H9 (cell line): ENCODE results near the gene FALEC. TPM values are rescaled to one million over a fixed set of nuclear protein-coding genes. Genes with fewer than 3 reads are reported as not detected.

ENCODE experiments used
- DNase-seq: peaks from one replicate; pipeline ENCODE4 v3.0.0-alpha.2; 2017
- H2AFZ ChIP-seq: one replicate; pipeline ENCODE4 v1.6.1; 2013; ENCODE audit warnings: mild to moderate bottlenecking, low read length, control low read depth, moderate library complexity
- H2AK5ac ChIP-seq: 2 replicates; pipeline ENCODE4 v1.6.1; 2013; ENCODE audit warnings: low read length, control low read depth, mixed read lengths; ENCODE audit not compliant: insufficient read length
- H2BK120ac ChIP-seq: one replicate; pipeline ENCODE4 v1.6.1; 2013; ENCODE audit warnings: low read depth, mild to moderate bottlenecking, low read length, control low read depth, inconsistent platforms; ENCODE audit not compliant: poor library complexity, severe bottlenecking
- H2BK12ac ChIP-seq: 2 replicates; pipeline ENCODE4 v1.6.1; 2013; ENCODE audit warnings: low read length, control low read depth, mixed read lengths, low read depth; ENCODE audit not compliant: insufficient read length
- H2BK15ac ChIP-seq: 2 replicates; pipeline ENCODE4 v1.6.1; 2013; ENCODE audit warnings: low read depth, low read length, control low read depth
- H2BK20ac ChIP-seq: one replicate; pipeline ENCODE4 v1.6.1; 2013; ENCODE audit warnings: low read depth, mild to moderate bottlenecking, low read length, control low read depth, inconsistent platforms; ENCODE audit not compliant: poor library complexity, severe bottlenecking
- H2BK5ac ChIP-seq: 2 replicates; pipeline ENCODE4 v1.6.1; 2013; ENCODE audit warnings: low read length, control low read depth, mixed read lengths; ENCODE audit not compliant: insufficient read length
- H3K14ac ChIP-seq: 2 replicates; pipeline ENCODE4 v1.6.1; 2013; ENCODE audit warnings: low read length, control low read depth; ENCODE audit not compliant: insufficient read depth
- H3K18ac ChIP-seq: 2 replicates; pipeline ENCODE4 v1.6.1; 2013; ENCODE audit warnings: low read depth, mild to moderate bottlenecking, mixed read lengths, low read length, control low read depth; ENCODE audit not compliant: insufficient read length
- H3K23ac ChIP-seq: 2 replicates; pipeline ENCODE4 v1.6.1; 2013; ENCODE audit warnings: low read length, control low read depth, mixed read lengths, low read depth; ENCODE audit not compliant: insufficient read length
- H3K23me2 ChIP-seq: 2 replicates; pipeline ENCODE4 v1.6.1; 2013; ENCODE audit warnings: low read depth, mild to moderate bottlenecking, mixed read lengths, low read length, control low read depth; ENCODE audit not compliant: insufficient read length, poor library complexity, severe bottlenecking
- H3K27ac ChIP-seq: 2 replicates; pipeline ENCODE4 v1.5.1; 2013; ENCODE audit warnings: low read length, control low read depth, mixed read lengths, low read depth; ENCODE audit not compliant: insufficient read length
- H3K27me3 ChIP-seq: 2 replicates; pipeline ENCODE4 v1.6.1; 2013; ENCODE audit warnings: low read length, control low read depth, inconsistent platforms; ENCODE audit not compliant: insufficient read depth
- H3K4ac ChIP-seq: 2 replicates; pipeline ENCODE4 v1.6.1; 2013; ENCODE audit warnings: low read depth, mild to moderate bottlenecking, control low read depth, inconsistent platforms, low read length, moderate library complexity
- H3K4me1 ChIP-seq: 2 replicates; pipeline ENCODE4 v1.6.1; 2013; ENCODE audit warnings: low read length, control low read depth, inconsistent platforms; ENCODE audit not compliant: insufficient read depth
- H3K4me2 ChIP-seq: 2 replicates; pipeline ENCODE4 v1.6.1; 2013; ENCODE audit warnings: low read length, control low read depth, mixed read lengths; ENCODE audit not compliant: insufficient read length, insufficient read depth
- H3K56ac ChIP-seq: 2 replicates; pipeline ENCODE4 v1.6.1; 2013; ENCODE audit warnings: low read depth, mild to moderate bottlenecking, mixed read lengths, low read length, control low read depth; ENCODE audit not compliant: insufficient read length
- H3K79me1 ChIP-seq: 2 replicates; pipeline ENCODE4 v1.6.1; 2013; ENCODE audit warnings: low read depth, mild to moderate bottlenecking, moderate library complexity, low read length, control low read depth, inconsistent platforms; ENCODE audit not compliant: insufficient read depth, poor library complexity, severe bottlenecking
- H3K79me2 ChIP-seq: 2 replicates; pipeline ENCODE4 v1.6.1; 2013; ENCODE audit warnings: low read length, control low read depth, inconsistent platforms; ENCODE audit not compliant: insufficient read depth
- H3K9ac ChIP-seq: 2 replicates; pipeline ENCODE4 v1.6.1; 2013; ENCODE audit warnings: low read length, control low read depth, mixed read lengths; ENCODE audit not compliant: insufficient read length; ENCODE audit errors: extremely low read depth
- H3K9me3 ChIP-seq: one replicate; pipeline ENCODE4 v1.6.1; 2013; ENCODE audit warnings: low read depth, low read length, inconsistent platforms; ENCODE audit not compliant: control insufficient read depth
- H3T11ph ChIP-seq: one replicate; pipeline ENCODE4 v1.6.1; 2013; ENCODE audit warnings: mild to moderate bottlenecking, low read length, control low read depth, inconsistent platforms
- H4K20me1 ChIP-seq: one replicate; pipeline ENCODE4 v1.6.1; 2013; ENCODE audit not compliant: control insufficient read depth, insufficient read length, insufficient read depth
- H4K5ac ChIP-seq: 2 replicates; pipeline ENCODE4 v1.6.1; 2013; ENCODE audit warnings: low read depth, mild to moderate bottlenecking, mixed read lengths, low read length, control low read depth; ENCODE audit not compliant: insufficient read length
- H4K8ac ChIP-seq: replicated peaks from 2 replicates; pipeline ENCODE4 v1.6.1; 2013; ENCODE audit warnings: low read length, control low read depth, mixed read lengths, low read depth; ENCODE audit not compliant: insufficient read length
- H4K91ac ChIP-seq: 2 replicates; pipeline ENCODE4 v1.6.1; 2013; ENCODE audit warnings: low read depth, mild to moderate bottlenecking, moderate library complexity, mixed read lengths, low read length, control low read depth; ENCODE audit not compliant: insufficient read length
- H3K27ac Mint-ChIP-seq, 3 experiments: 2 replicates in 2 of 3; 3 replicates in 1 of 3; pipeline ENCODE4 v1.8.0; 2020 to 2021; ENCODE audit warnings: mixed read lengths in 3 of 3, mild to moderate bottlenecking in 1 of 3, moderate library complexity in 1 of 3
- H3K27me3 Mint-ChIP-seq: 2 replicates; pipeline ENCODE4 v1.8.0; 2021; ENCODE audit warnings: low read depth, mild to moderate bottlenecking, moderate library complexity, mixed read lengths
- H3K36me3 Mint-ChIP-seq, 3 experiments: 2 replicates in 2 of 3; 3 replicates in 1 of 3; pipeline ENCODE4 v1.8.0; 2020 to 2021; ENCODE audit warnings: low read depth in 3 of 3, mixed read lengths in 3 of 3; ENCODE audit not compliant: insufficient read depth in 1 of 3
- H3K4me1 Mint-ChIP-seq, 2 experiments: 2 replicates each; pipeline ENCODE4 v1.8.0; 2020; ENCODE audit warnings: mixed read lengths in 2 of 2
- H3K4me3 Mint-ChIP-seq, 2 experiments: 2 replicates in 1 of 2; 3 replicates in 1 of 2; pipeline ENCODE4 v1.8.0; 2020 to 2021; ENCODE audit warnings: mild to moderate bottlenecking in 2 of 2, mixed read lengths in 2 of 2, moderate library complexity in 1 of 2
- H3K9me3 Mint-ChIP-seq, 2 experiments: 2 replicates in 1 of 2; 3 replicates in 1 of 2; pipeline ENCODE4 v1.8.0; 2020; ENCODE audit warnings: mild to moderate bottlenecking in 2 of 2, mixed read lengths in 2 of 2, moderate library complexity in 1 of 2
- WGBS: extraction: QIAGEN DNeasy Blood & Tissue Kit; methylation state at CpG from one replicate; pipeline ENCODE4 v1.1.7; 2013; ENCODE audit warnings: missing lambda C conversion rate, low lambda C conversion rate, mixed read lengths; ENCODE audit not compliant: insufficient read length; ENCODE audit errors: extremely low coverage; 5-methylcytosine and 5-hydroxymethylcytosine counted together
- total RNA-seq: library from RNA; stranded (reverse); gene quantifications from 2 replicates; pipeline ENCODE4 v1.2.1, GENCODE V29; 2021
- TF ChIP-seq, protein P1 (sequence below): fragments of 200-600 bp; sonication (generic); conservative IDR thresholded peaks from 3 replicates; pipeline ENCODE4 v1.8.0; 2021; ENCODE audit warnings: antibody characterized with exemption, mild to moderate bottlenecking

The FALEC gene
- total RNA-seq, 1 experiment from 2014 or later, result not detected

DNA sequence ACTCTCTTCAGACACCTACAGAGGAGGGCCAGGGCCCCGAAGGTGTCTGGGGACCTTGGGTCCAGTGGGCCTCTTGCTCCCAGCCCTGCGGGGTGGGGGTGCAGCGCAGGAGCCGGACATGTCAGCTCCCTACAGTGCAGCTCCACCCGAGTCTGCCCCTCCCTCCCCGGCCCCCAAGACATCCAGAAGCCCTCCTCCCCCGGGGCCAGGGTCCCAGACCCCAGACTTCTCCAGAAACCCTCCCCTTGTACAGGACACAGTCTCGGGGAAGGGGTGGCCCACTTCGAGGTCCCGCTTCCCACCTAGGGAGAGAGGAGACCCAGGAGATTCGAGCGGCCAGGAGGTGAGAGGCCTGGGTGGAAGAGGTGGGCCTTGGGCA, 37.3 kb downstream of the FALEC start:
- Histone ChIP-seq H3K9me3 (no peaks in the 10 kb centered on the region), H2BK120ac (no peak overlapping the region), H3K4me1 (peaks cover 3% of the 10 kb centered on the region; the same call in 1 of the 2 replicates), H3K9ac (no peak overlapping the region), H3K18ac (no peak overlapping the region), H2BK12ac (no peak overlapping the region), H3K23me2 (peaks cover 10% of the 10 kb centered on the region), H3K4me2 (no peak overlapping the region), H3K23ac (no peak overlapping the region), H3K79me1 (no peaks in the 10 kb centered on the region), H2BK15ac (no peak overlapping the region), H4K20me1 (no peaks in the 10 kb centered on the region), H3K27ac (no peak overlapping the region), H2BK20ac (no peak overlapping the region), H3K4ac (no peak overlapping the region), H3K14ac (no peak overlapping the region; the same call in 1 of the 2 replicates), H4K5ac (no peak overlapping the region), H4K8ac (no peak overlapping the region), H4K91ac (no peak overlapping the region), H3K27me3 (peaks cover 3% of the 10 kb centered on the region; the same call in 1 of the 2 replicates), H2AFZ (no peak overlapping the region), H3K79me2 (no peaks in the 10 kb centered on the region), H3K56ac (no peak overlapping the region), H2AK5ac (no peak overlapping the region), H3T11ph (no peak overlapping the region), H2BK5ac (no peak overlapping the region)
- WGBS, result no CpG with 5 or more reads among the region's 12 CpGs
- Mint-ChIP-seq H3K27ac (peak overlapping the region in 2 of 3 experiments; percentile 18 to 53; a peak in 3 of 7 replicates), H3K27me3 (peaks cover 29% of the 10 kb centered on the region), H3K4me3 (no peak overlapping the region), H3K36me3 (peaks cover 5% of the 10 kb centered on the region in 3 experiments; a peak in 6 of 7 replicates), H3K4me1 (peaks cover 18 to 42% of the 10 kb centered on the region in 2 experiments), H3K9me3 (no peaks in the 10 kb centered on the region)
- TF ChIP-seq, protein P1, sequence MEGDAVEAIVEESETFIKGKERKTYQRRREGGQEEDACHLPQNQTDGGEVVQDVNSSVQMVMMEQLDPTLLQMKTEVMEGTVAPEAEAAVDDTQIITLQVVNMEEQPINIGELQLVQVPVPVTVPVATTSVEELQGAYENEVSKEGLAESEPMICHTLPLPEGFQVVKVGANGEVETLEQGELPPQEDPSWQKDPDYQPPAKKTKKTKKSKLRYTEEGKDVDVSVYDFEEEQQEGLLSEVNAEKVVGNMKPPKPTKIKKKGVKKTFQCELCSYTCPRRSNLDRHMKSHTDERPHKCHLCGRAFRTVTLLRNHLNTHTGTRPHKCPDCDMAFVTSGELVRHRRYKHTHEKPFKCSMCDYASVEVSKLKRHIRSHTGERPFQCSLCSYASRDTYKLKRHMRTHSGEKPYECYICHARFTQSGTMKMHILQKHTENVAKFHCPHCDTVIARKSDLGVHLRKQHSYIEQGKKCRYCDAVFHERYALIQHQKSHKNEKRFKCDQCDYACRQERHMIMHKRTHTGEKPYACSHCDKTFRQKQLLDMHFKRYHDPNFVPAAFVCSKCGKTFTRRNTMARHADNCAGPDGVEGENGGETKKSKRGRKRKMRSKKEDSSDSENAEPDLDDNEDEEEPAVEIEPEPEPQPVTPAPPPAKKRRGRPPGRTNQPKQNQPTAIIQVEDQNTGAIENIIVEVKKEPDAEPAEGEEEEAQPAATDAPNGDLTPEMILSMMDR, result no peak
- DNase-seq, result peak; percentile 22
